Thyroid gland (tissue), 4 donors: ENCODE data around the gene PPID. TPM values are rescaled to one million over a fixed set of nuclear protein-coding genes. Genes with fewer than 3 reads are reported as not detected.
A peak's percentile ranks its signal among the peaks of the same experiment; 100 is the strongest.

ENCODE experiments used
- DNase-seq, 2 donors: peaks; one replicate each; pipeline ENCODE4 v3.0.0-alpha.2; 2019
- H3K27ac ChIP-seq, 3 donors: fragments of 200-600 bp; sonication (generic); 1 replicate in 2 of 3; 2 replicates in 1 of 3; pipeline ENCODE4 v1.5.1; 2016 to 2019; ENCODE audit warnings: mild to moderate bottlenecking in 1 of 3, moderate library complexity in 1 of 3
- H3K27me3 ChIP-seq: fragments of 200-600 bp; sonication (generic); one replicate; pipeline ENCODE4 v1.5.1; 2019
- H3K36me3 ChIP-seq, 2 donors: fragments of 200-600 bp; sonication (generic); one replicate each; pipeline ENCODE4 v1.5.1; 2016 to 2019
- H3K4me1 ChIP-seq, 2 donors: fragments of 200-600 bp; sonication (generic); one replicate each; pipeline ENCODE4 v1.5.1; 2017 to 2019
- H3K4me3 ChIP-seq, 3 donors: fragments of 200-600 bp; sonication (generic); replicated peaks in 1 of 3; 1 replicate in 2 of 3; 2 replicates in 1 of 3; pipeline ENCODE4 v1.5.1; 2016; ENCODE audit warnings: mild to moderate bottlenecking in 1 of 3
- H3K9me3 ChIP-seq: fragments of 200-600 bp; sonication (generic); one replicate; pipeline ENCODE4 v1.5.1; 2017
- POLR2A ChIP-seq, 2 donors: fragments of 450-650 bp; IDR thresholded peaks; one replicate each; pipeline ENCODE4 v1.6.1; 2017; ENCODE audit warnings: antibody characterized with exemption in 2 of 2, mild to moderate bottlenecking in 2 of 2, moderate library complexity in 1 of 2
- WGBS, 2 donors: methylation state at CpG; one replicate each; pipeline ENCODE4 v1.1.5; 2017; 5-methylcytosine and 5-hydroxymethylcytosine counted together
- intact Hi-C: fragments of 100-400 bp; cut with DNase I; formaldehyde crosslinking; loops from one replicate; pipeline ENCODE4 v1.15.1; 2023
- total RNA-seq, 4 donors: library from RNA; depleted of rRNA; stranded (reverse); fragments of >200 nt; gene quantifications; one replicate each; pipeline ENCODE4 v1.2.3, GENCODE V29; 2016
- TF ChIP-seq, protein P1 (sequence below), 6 experiments: fragments of 200-600 bp in 3 of 6; fragments of 450-650 bp in 3 of 6; sonication (generic) in 3 of 6; IDR thresholded peaks; one replicate each; pipeline ENCODE4 v1.5.1; 2016 to 2019; ENCODE audit warnings: antibody characterized with exemption in 6 of 6, mild to moderate bottlenecking in 2 of 6, inconsistent platforms in 1 of 6, moderate library complexity in 1 of 6

Gene PPID
- total RNA-seq: 10 to 100 TPM in 3 of 4 donors, 1 to 10 TPM in 1; 6.8 to 24.4 (median 19.9) TPM

- TF ChIP-seq, protein P1, sequence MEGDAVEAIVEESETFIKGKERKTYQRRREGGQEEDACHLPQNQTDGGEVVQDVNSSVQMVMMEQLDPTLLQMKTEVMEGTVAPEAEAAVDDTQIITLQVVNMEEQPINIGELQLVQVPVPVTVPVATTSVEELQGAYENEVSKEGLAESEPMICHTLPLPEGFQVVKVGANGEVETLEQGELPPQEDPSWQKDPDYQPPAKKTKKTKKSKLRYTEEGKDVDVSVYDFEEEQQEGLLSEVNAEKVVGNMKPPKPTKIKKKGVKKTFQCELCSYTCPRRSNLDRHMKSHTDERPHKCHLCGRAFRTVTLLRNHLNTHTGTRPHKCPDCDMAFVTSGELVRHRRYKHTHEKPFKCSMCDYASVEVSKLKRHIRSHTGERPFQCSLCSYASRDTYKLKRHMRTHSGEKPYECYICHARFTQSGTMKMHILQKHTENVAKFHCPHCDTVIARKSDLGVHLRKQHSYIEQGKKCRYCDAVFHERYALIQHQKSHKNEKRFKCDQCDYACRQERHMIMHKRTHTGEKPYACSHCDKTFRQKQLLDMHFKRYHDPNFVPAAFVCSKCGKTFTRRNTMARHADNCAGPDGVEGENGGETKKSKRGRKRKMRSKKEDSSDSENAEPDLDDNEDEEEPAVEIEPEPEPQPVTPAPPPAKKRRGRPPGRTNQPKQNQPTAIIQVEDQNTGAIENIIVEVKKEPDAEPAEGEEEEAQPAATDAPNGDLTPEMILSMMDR (IDR thresholded peaks at IDR 0.05): no peak
- peak in 1 of 2 donors; percentile 80 for TF ChIP-seq POLR2A (IDR thresholded peaks at IDR 0.05)
- H3K27ac ChIP-seq: peak within 1 kb of the TSS; percentile 56 to 96 (median 95)
- H3K36me3 ChIP-seq: peaks cover 2 to 11% of the 10 kb centered on the region in 2 donors
- peak; percentile 74 to 82 for DNase-seq
- 0% methylated on average over 40 to 64 of the region's 65 CpGs for WGBS, 2 donors
- H3K27me3 ChIP-seq: no peaks in the 10 kb centered on the region
- peak within 1 kb of the TSS; percentile 64 to 92 (median 70) for H3K4me3 ChIP-seq
- H3K4me1 ChIP-seq: peaks cover 0 to 7% of the 10 kb centered on the region in 2 donors
- intact Hi-C loops: loop anchor here (10.0 kb wide), 1 partner anchor 722 kb away; no protein-coding TSS in a partner anchor
- no peaks in the 10 kb centered on the region for H3K9me3 ChIP-seq
These were observed at the start of gene PPID for GRCh38 chr4:158722917-158723793. Gene PPID (minus strand): TSS chr4:158723396. CDS start chr4:158723288, 108 bp downstream.

DNA sequence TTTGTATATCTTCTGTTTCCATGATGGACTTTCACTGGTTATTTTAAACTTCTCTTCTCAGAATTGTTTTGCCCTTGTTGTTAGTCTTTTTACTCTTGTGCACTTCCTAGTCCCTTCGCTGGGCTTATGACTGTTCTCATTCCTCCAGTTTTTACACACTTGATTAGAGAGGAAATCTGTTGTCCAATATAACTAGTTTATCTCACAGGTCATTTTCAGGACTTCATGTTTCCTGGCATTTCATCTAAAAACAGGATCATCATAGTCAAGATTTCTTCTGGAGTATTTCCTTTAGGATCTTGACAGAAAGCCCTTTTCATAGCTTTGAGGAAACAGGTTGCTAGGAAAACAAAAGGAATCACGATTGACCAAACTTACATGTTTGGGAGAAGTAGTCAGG lies 48.6 kb upstream of the PPID start:
- no peak overlapping the region for H3K4me3 ChIP-seq
- intact Hi-C loops: loop anchor here (10.0 kb wide), 1 partner anchor 73 kb away; no protein-coding TSS in a partner anchor

GRCh38 chr4:158770671-158771070 lies 47.5 kb upstream of the PPID start:
- no peak overlapping the region for H3K27ac ChIP-seq
- intact Hi-C loops: loop anchor here (10.0 kb wide), 1 partner anchor 74 kb away; no protein-coding TSS in a partner anchor
- WGBS, 2 donors: 90% methylated on average over 5 of the region's 5 CpGs

More for the DNA sequence above, 48.6 kb upstream of the PPID start:
- Histone ChIP-seq H3K9me3 (no peaks in the 10 kb centered on the region), H3K27ac (no peak overlapping the region), H3K27me3 (no peaks in the 10 kb centered on the region), H3K4me1 (peaks cover 10 to 28% of the 10 kb centered on the region in 2 donors), H3K36me3 (no peaks in the 10 kb centered on the region)
- no peak for DNase-seq
- WGBS, 2 donors: 63 to 68% methylated on average over 2 of the region's 2 CpGs
- TF ChIP-seq, protein P1 (IDR thresholded peaks at IDR 0.05): no peak
- TF ChIP-seq POLR2A (IDR thresholded peaks at IDR 0.05): no peak

GRCh38 chr4:158769175-158769921 lies 46.2 kb upstream of the PPID start:
- intact Hi-C loops: no loop called here
- Histone ChIP-seq H3K4me3 (peak overlapping the region; percentile 19 to 83 (median 66)), H3K9me3 (no peaks in the 10 kb centered on the region), H3K27ac (peak overlapping the region; percentile 35 to 86 (median 85)), H3K27me3 (no peaks in the 10 kb centered on the region), H3K36me3 (no peaks in the 10 kb centered on the region), H3K4me1 (peaks cover 10 to 17% of the 10 kb centered on the region in 2 donors)
- TF ChIP-seq, protein P1 (IDR thresholded peaks at IDR 0.05): no peak
- no peak for TF ChIP-seq POLR2A (IDR thresholded peaks at IDR 0.05)
- 3 to 4% methylated on average over 23 to 28 of the region's 49 CpGs for WGBS, 2 donors
- peak; percentile 41 to 44 for DNase-seq

More at GRCh38 chr4:158770671-158771070, 47.5 kb upstream of the PPID start:
- Histone ChIP-seq H3K4me3 (no peak overlapping the region), H3K36me3 (no peaks in the 10 kb centered on the region), H3K4me1 (peaks cover 10 to 28% of the 10 kb centered on the region in 2 donors), H3K9me3 (no peaks in the 10 kb centered on the region), H3K27me3 (no peaks in the 10 kb centered on the region)
- TF ChIP-seq, protein P1 (IDR thresholded peaks at IDR 0.05): no peak
- TF ChIP-seq POLR2A (IDR thresholded peaks at IDR 0.05): no peak
- DNase-seq: no peak
